ENCODE measurements around the gene MMP14. TPM values are rescaled to one million over a fixed set of nuclear protein-coding genes. Genes with fewer than 3 reads are reported as not detected.

Gene MMP14
- total and polyA plus RNA-seq, 2 of the 13 experiments (the other 11 are each of a cell fraction or from before 2014, with no cell fraction given) = 5.2 to 9.8 TPM

DNA sequence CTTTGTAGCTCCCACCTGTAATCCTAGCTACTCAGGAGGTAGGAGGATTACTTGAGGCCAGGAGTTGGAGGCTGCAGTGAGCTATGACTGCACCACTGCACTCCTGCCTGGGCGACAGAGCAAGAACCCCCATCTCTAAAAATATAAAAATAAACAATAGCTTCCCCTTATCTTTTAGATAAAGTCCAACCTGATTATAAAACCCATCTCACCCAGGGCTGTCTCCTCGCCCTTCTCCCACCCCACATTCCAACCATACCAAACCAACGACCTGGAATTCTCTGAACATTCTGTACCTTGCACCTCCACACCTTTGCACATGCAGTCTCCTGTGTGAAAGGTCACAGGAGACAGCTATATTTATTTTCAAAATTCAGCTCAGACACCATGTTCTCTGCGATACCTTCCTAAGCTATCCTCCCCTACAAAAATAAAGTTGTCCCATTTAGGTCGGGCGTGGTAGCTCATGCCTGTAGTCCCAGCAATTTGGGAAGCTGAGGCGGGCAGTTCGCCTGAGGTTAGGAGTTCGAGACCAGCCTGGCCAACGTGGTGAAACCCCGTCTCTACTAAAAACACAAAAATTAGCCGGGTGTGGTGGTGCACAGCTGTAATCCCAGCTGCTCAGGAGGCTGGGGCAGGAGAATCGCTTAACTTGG, 28.8 kb upstream of the MMP14 start:
- peaks cover 34% of the 10 kb centered on the region for H3K4me1 ChIP-seq (ENCODE audit: insufficient read depth, low read length)
- in situ Hi-C loops (cut with HindIII; ENCODE audit: extremely low pct_ligation_motif_present, low pct_unique_long_range_greater_than_20kb) = no loop called here
- no peaks in the 10 kb centered on the region for H3K27me3 ChIP-seq (ENCODE audit: control insufficient read depth in 1 of 2, insufficient read depth in 2 of 2, low read length in 2 of 2)
- intact Hi-C loops (cut with micrococcal nuclease; ENCODE audit: unreplicated experiment) = loop anchor here (1.0 kb wide), 1 partner anchor 46 kb away; no protein-coding TSS in a partner anchor
- CTCF ChIA-PET (ENCODE audit: low intra/inter-chr PET ratio, low total read pairs) = interaction anchor here (1.4 kb wide), 1 partner anchor 15 kb away, joined by 4 read pairs; no protein-coding TSS in a partner anchor
- H3K36me3 ChIP-seq (replicated peaks in 1 of 2; ENCODE audit: control insufficient read depth in 1 of 2, insufficient read depth in 2 of 2, low read length in 2 of 2) = no peaks in the 10 kb centered on the region
- no peak overlapping the region for H3K4me3 ChIP-seq (replicated peaks in 1 of 3; ENCODE audit: insufficient read depth in 1 of 3, low read depth in 2 of 3, low read length in 3 of 3)
- H4K20me1 ChIP-seq (ENCODE audit: insufficient read depth, low read length) = no peaks in the 10 kb centered on the region
- POLR2A ChIA-PET = interaction anchor here (0.7 to 3.4 kb wide), 15 partner anchors 9 to 218 kb away, joined by 3 to 26 read pairs (median 5); partner anchors contain the start of genes DAD1, LRP10, OXA1L and PRMT5
- H2AFZ ChIP-seq (ENCODE audit: low read length) = no peak overlapping the region
- no TSS peak for BruUV-seq (replicated peaks)
- ATAC-seq (peak; percentile 91), DNase-seq (ENCODE audit: low spot score) (peak; percentile 95), FAIRE-seq (peak; percentile 63)
- H3K79me2 ChIP-seq (ENCODE audit: insufficient read depth, low read length) = no peaks in the 10 kb centered on the region
- 34% methylated on average over 13 of the region's 13 CpGs for WGBS (ENCODE audit: low lambda C conversion rate)
- H3K9ac ChIP-seq (ENCODE audit: insufficient read depth, low read depth, low read length) = no peak overlapping the region
- H3K4me2 ChIP-seq (ENCODE audit: low read depth, low read length) = peak overlapping the region; percentile 34
- H3K9me3 ChIP-seq (ENCODE audit: low read length) = no peaks in the 10 kb centered on the region
- H3K27ac ChIP-seq (ENCODE audit: extremely low read length, insufficient read depth, low read length) = peak overlapping the region; percentile 45
- TF ChIP-seq CREB1 (IDR thresholded peaks at IDR 0.05) (no peak), CREB1 (CRISPR knock-in tag; IDR thresholded peaks at IDR 0.05) (no peak), MXD4 (CRISPR knock-in tag; IDR thresholded peaks at IDR 0.05) (no peak), ZNF256 (CRISPR knock-in tag; conservative IDR thresholded peaks at IDR 0.05) (no peak), AHR (CRISPR knock-in tag; IDR thresholded peaks at IDR 0.05) (no peak), JUNB (CRISPR knock-in tag; IDR thresholded peaks at IDR 0.05; ENCODE audit: borderline replicate concordance) (no peak), KDM1A (CRISPR knock-in tag; IDR thresholded peaks at IDR 0.05) (peak; percentile 27; the same call in 1 of the 2 replicates), ZNF121 (CRISPR knock-in tag; IDR thresholded peaks at IDR 0.05) (no peak), PPARG (CRISPR knock-in tag; conservative IDR thresholded peaks at IDR 0.05) (peak; percentile 99), CBX1 (IDR thresholded peaks at IDR 0.05; ENCODE audit: low read depth) (no peak), MLLT10 (CRISPR knock-in tag; IDR thresholded peaks at IDR 0.05) (no peak), DNMT3B (CRISPR knock-in tag; conservative IDR thresholded peaks at IDR 0.05) (no peak)
- TF ChIP-seq, protein P1, sequence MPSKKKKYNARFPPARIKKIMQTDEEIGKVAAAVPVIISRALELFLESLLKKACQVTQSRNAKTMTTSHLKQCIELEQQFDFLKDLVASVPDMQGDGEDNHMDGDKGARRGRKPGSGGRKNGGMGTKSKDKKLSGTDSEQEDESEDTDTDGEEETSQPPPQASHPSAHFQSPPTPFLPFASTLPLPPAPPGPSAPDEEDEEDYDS (CRISPR knock-in tag; IDR thresholded peaks at IDR 0.05) = no peak
- TF ChIP-seq, protein P2, sequence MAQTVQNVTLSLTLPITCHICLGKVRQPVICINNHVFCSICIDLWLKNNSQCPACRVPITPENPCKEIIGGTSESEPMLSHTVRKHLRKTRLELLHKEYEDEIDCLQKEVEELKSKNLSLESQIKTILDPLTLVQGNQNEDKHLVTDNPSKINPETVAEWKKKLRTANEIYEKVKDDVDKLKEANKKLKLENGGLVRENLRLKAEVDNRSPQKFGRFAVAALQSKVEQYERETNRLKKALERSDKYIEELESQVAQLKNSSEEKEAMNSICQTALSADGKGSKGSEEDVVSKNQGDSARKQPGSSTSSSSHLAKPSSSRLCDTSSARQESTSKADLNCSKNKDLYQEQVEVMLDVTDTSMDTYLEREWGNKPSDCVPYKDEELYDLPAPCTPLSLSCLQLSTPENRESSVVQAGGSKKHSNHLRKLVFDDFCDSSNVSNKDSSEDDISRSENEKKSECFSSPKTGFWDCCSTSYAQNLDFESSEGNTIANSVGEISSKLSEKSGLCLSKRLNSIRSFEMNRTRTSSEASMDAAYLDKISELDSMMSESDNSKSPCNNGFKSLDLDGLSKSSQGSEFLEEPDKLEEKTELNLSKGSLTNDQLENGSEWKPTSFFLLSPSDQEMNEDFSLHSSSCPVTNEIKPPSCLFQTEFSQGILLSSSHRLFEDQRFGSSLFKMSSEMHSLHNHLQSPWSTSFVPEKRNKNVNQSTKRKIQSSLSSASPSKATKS (CRISPR knock-in tag; IDR thresholded peaks at IDR 0.05) = no peak
- TF ChIP-seq, protein P3, sequence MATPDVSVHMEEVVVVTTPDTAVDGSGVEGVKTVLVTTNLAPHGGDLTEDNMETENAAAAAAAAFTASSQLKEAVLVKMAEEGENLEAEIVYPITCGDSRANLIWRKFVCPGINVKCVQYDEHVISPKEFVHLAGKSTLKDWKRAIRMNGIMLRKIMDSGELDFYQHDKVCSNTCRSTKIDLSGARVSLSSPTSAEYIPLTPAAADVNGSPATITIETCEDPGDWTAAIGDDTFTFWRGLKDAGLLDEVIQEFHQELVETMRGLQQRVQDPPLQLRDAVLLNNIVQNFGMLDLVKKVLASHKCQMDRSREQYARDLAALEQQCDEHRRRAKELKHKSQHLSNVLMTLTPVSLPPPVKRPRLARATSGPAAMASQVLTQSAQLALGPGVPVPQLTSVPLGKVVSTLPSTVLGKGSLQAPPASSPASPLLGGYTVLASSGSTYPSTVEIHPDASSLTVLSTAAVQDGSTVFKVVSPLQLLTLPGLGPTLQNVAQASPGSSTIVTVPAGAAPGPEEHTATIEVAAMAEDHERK (CRISPR knock-in tag; IDR thresholded peaks at IDR 0.05; ENCODE audit: low read depth) = no peak
- TF ChIP-seq, protein P4, sequence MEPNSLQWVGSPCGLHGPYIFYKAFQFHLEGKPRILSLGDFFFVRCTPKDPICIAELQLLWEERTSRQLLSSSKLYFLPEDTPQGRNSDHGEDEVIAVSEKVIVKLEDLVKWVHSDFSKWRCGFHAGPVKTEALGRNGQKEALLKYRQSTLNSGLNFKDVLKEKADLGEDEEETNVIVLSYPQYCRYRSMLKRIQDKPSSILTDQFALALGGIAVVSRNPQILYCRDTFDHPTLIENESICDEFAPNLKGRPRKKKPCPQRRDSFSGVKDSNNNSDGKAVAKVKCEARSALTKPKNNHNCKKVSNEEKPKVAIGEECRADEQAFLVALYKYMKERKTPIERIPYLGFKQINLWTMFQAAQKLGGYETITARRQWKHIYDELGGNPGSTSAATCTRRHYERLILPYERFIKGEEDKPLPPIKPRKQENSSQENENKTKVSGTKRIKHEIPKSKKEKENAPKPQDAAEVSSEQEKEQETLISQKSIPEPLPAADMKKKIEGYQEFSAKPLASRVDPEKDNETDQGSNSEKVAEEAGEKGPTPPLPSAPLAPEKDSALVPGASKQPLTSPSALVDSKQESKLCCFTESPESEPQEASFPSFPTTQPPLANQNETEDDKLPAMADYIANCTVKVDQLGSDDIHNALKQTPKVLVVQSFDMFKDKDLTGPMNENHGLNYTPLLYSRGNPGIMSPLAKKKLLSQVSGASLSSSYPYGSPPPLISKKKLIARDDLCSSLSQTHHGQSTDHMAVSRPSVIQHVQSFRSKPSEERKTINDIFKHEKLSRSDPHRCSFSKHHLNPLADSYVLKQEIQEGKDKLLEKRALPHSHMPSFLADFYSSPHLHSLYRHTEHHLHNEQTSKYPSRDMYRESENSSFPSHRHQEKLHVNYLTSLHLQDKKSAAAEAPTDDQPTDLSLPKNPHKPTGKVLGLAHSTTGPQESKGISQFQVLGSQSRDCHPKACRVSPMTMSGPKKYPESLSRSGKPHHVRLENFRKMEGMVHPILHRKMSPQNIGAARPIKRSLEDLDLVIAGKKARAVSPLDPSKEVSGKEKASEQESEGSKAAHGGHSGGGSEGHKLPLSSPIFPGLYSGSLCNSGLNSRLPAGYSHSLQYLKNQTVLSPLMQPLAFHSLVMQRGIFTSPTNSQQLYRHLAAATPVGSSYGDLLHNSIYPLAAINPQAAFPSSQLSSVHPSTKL (CRISPR knock-in tag; IDR thresholded peaks at IDR 0.05) = peak; percentile 58
